Hindlimb muscle (tissue), 1 donor: ENCODE data around the gene PANX2. TPM values are rescaled to one million over a fixed set of nuclear protein-coding genes. Genes with fewer than 3 reads are reported as not detected.

Experiments used
- DNase-seq: peaks from one replicate; pipeline ENCODE4 v3.0.0-alpha.2; 2013
- polyA plus RNA-seq: library from polyadenylated mRNA; unstranded; fragments of 120-200 nt; gene quantifications from one replicate; pipeline ENCODE4 v1.2.1, GENCODE V29; 2013; ENCODE audit not compliant: insufficient read length

PANX2 gene
- polyA plus RNA-seq, 1 donor, result 0.14 TPM

- peak; percentile 26 for DNase-seq
These were observed 14.4 kb downstream of the PANX2 start for GRCh38 chr22:50184902-50185374.

GRCh38 chr22:50185375-50186087 lies 15.0 kb downstream of the PANX2 start, which contains the start of gene TRABD:
Gene TRABD, plus strand, starts transcription at chr22:50185913. Its CDS starts 7,148 bp downstream, at chr22:50193061.
- DNase-seq, result peak; percentile 91

GRCh38 chr22:50186181-50186714 lies 15.7 kb downstream of the PANX2 start:
- DNase-seq, result no peak

- no peak for DNase-seq
These were observed 16.4 kb downstream of the PANX2 start for GRCh38 chr22:50186761-50187523.

- DNase-seq, result no peak
These were observed 17.8 kb downstream of the PANX2 start for GRCh38 chr22:50188356-50188755.

- no peak for DNase-seq
These were observed 18.8 kb downstream of the PANX2 start for GRCh38 chr22:50189184-50189848.

- DNase-seq, result peak; percentile 65
These were observed 19.3 kb downstream of the PANX2 start for GRCh38 chr22:50189849-50190181.

GRCh38 chr22:50190182-50190940 lies 19.8 kb downstream of the PANX2 start:
- peak; percentile 51 for DNase-seq

- no peak for DNase-seq
These were observed 20.6 kb downstream of the PANX2 start for GRCh38 chr22:50190941-50191741.

GRCh38 chr22:50192436-50193204 lies 22.1 kb downstream of the PANX2 start:
- DNase-seq, result no peak

GRCh38 chr22:50193621-50194020 lies 23.1 kb downstream of the PANX2 start:
- no peak for DNase-seq

- DNase-seq, result no peak
These were observed 23.7 kb downstream of the PANX2 start for GRCh38 chr22:50194037-50194805.

- no peak for DNase-seq
These were observed 25.7 kb downstream of the PANX2 start for GRCh38 chr22:50196256-50196655.

GRCh38 chr22:50197000-50197800 lies 26.7 kb downstream of the PANX2 start:
- no peak for DNase-seq

- DNase-seq, result no peak
These were observed 27.5 kb downstream of the PANX2 start for GRCh38 chr22:50197856-50198623.

- no peak for DNase-seq
These were observed 28.1 kb downstream of the PANX2 start for GRCh38 chr22:50198624-50199017.

GRCh38 chr22:50199251-50199721 lies 28.8 kb downstream of the PANX2 start:
- no peak for DNase-seq
